ENCODE measurements around the gene VEGFB.

DNA sequence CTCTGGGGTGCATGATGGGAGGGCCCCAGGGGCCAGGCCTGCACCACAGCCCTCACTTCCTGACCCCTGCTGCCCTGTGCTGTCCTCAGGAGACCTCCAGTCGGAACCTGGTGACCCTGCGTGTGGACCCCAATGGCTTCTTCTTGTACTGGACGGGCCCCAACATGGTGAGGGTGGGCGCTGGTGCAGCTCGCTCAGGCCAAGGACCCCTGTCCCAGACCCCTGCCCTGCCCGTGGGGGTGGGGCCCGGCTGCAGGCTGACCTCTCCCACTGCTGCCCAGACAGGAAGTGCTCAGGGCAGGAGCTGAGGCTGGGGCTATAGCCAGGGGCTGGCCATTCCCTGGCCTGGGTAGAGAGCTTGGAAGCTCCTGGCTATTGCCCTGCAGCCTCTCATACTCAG, 19.9 kb downstream of the VEGFB start:
- TF ChIP-seq SUZ12 (IDR thresholded peaks at IDR 0.05; ENCODE audit: extremely low read depth, insufficient read depth, insufficient read length) (no peak), YY1 (IDR thresholded peaks at IDR 0.05; ENCODE audit: insufficient read depth, insufficient read length) (no peak), ZNF274 (IDR thresholded peaks at IDR 0.05; ENCODE audit: low read depth, low read length) (no peak)

Measured in NT2/D1 (cell line).